HepG2 (cell line): ENCODE measurements around the gene ZSWIM6. TPM values are rescaled to one million over a fixed set of nuclear protein-coding genes. Genes with fewer than 3 reads are reported as not detected.

ENCODE experiments used
- ATAC-seq: fragments of 200-7000 bp; cut with Tn5 transposase; 3 replicates; pipeline ENCODE4 v1.9.1; 2020; ENCODE audit warnings: mild to moderate bottlenecking, moderate library complexity
- BruUV-seq: library from RNA; stranded (reverse); fragments of 400-500 nt; replicated peaks from 2 replicates; lab custom pipeline; 2021; lab: Mats Ljungman, UMichigan
- CTCF ChIA-PET: fragments of 300-600 bp; formaldehyde crosslinking; extraction: SDS; loops from one replicate; lab custom pipeline; 2021; ENCODE audit warnings: low total read pairs, inconsistent platforms, low intra/inter-chr PET ratio; lab: Yijun Ruan, JAX
- POLR2A ChIA-PET: fragments of 350-600 bp; sonication (Branson Sonifier 250); formaldehyde crosslinking; loops from one replicate; lab custom pipeline; 2020; ENCODE audit warnings: antibody characterized with exemption, inconsistent platforms; lab: Yijun Ruan, JAX
- DNase-seq: peaks from one replicate; pipeline ENCODE4 v3.0.0-alpha.2; 2015; ENCODE audit warnings: low spot score
- FAIRE-seq: peaks from 3 replicates; lab custom pipeline; 2011; peaks lifted over from hg19 to GRCh38; lab: Jason Lieb, UNC
- H2AFZ ChIP-seq: one replicate; pipeline ENCODE4 v1.6.1; 2011; ENCODE audit warnings: low read length, inconsistent platforms
- H3K27ac ChIP-seq: fragments of 300-600 bp; 3 replicates; pipeline ENCODE4 v1.8.0; 2011; ENCODE audit warnings: mixed run types, mild to moderate bottlenecking, mixed read lengths, low read length, inconsistent platforms; ENCODE audit not compliant: insufficient read depth; ENCODE audit errors: extremely low read length
- H3K27me3 ChIP-seq, 2 experiments: fragments of 200-600 bp in 1 of 2; 2 replicates in 1 of 2; 3 replicates in 1 of 2; pipeline versions ENCODE4 v1.6.0 to v1.8.0; 2011; ENCODE audit warnings: low read length in 2 of 2, mild to moderate bottlenecking in 2 of 2, moderate library complexity in 2 of 2, inconsistent platforms in 1 of 2; ENCODE audit not compliant: insufficient read depth in 2 of 2, control insufficient read depth in 1 of 2
- H3K36me3 ChIP-seq, 2 experiments: fragments of 200-600 bp in 1 of 2; replicated peaks in 1 of 2; 2 replicates in 1 of 2; 3 replicates in 1 of 2; pipeline versions ENCODE4 v1.5.1 to v1.8.0; 2011; ENCODE audit warnings: low read length in 2 of 2, inconsistent platforms in 1 of 2; ENCODE audit not compliant: insufficient read depth in 2 of 2, control insufficient read depth in 1 of 2
- H3K4me1 ChIP-seq: 2 replicates; pipeline ENCODE4 v1.5.1; 2012; ENCODE audit warnings: low read length, inconsistent platforms; ENCODE audit not compliant: insufficient read depth
- H3K4me2 ChIP-seq: 2 replicates; pipeline ENCODE4 v1.6.0; 2011; ENCODE audit warnings: low read depth, low read length, inconsistent platforms
- H3K4me3 ChIP-seq, 3 experiments: fragments of 200-600 bp in 1 of 3; sonication (generic), shearing (Covaris generic) in 1 of 3; replicated peaks in 1 of 3; 2 replicates each; pipeline ENCODE4 v1.5.1; 2011 to 2016; ENCODE audit warnings: low read length in 3 of 3, inconsistent platforms in 2 of 3, low read depth in 2 of 3, mild to moderate bottlenecking in 2 of 3, control low read depth in 1 of 3, mixed read lengths in 1 of 3; ENCODE audit not compliant: insufficient read depth in 1 of 3
- H3K79me2 ChIP-seq: one replicate; pipeline ENCODE4 v1.6.1; 2011; ENCODE audit warnings: low read length, inconsistent platforms; ENCODE audit not compliant: insufficient read depth
- H3K9ac ChIP-seq: 2 replicates; pipeline ENCODE4 v1.6.0; 2011; ENCODE audit warnings: mild to moderate bottlenecking, low read depth, low read length, inconsistent platforms; ENCODE audit not compliant: insufficient read depth
- H3K9me3 ChIP-seq: 2 replicates; pipeline ENCODE4 v1.5.1; 2012; ENCODE audit warnings: mild to moderate bottlenecking, low read length
- H4K20me1 ChIP-seq: 2 replicates; pipeline ENCODE4 v1.6.0; 2011; ENCODE audit warnings: inconsistent platforms, mild to moderate bottlenecking, low read length, moderate library complexity; ENCODE audit not compliant: insufficient read depth
- AHDC1 ChIP-seq: sonication (generic); formaldehyde crosslinking; IDR thresholded peaks from 2 replicates; pipeline ENCODE4 v1.5.1; 2020; ENCODE audit warnings: mild to moderate bottlenecking, missing genetic modification reagents, borderline replicate concordance
- ARNTL ChIP-seq: sonication (generic); formaldehyde crosslinking; IDR thresholded peaks from 2 replicates; pipeline ENCODE4 v1.4.0; 2020; ENCODE audit warnings: mild to moderate bottlenecking, missing genetic modification reagents
- EZH2 ChIP-seq: conservative IDR thresholded peaks from 2 replicates; pipeline ENCODE4 v1.6.1; 2012; ENCODE audit warnings: mild to moderate bottlenecking, low read depth, low read length, moderate library complexity
- HMGA1 ChIP-seq: sonication (generic); formaldehyde crosslinking; conservative IDR thresholded peaks from 2 replicates; pipeline ENCODE4 v1.4.0; 2020; ENCODE audit warnings: missing genetic modification reagents
- MAFF ChIP-seq: IDR thresholded peaks from 2 replicates; pipeline ENCODE4 v1.6.1; 2011; ENCODE audit warnings: low read depth, low read length, improper control_type of control experiment
- POLR2AphosphoS2 ChIP-seq: IDR thresholded peaks from 2 replicates; pipeline ENCODE4 v1.6.1; 2011; ENCODE audit warnings: low read depth, low read length, improper control_type of control experiment
- PPARG ChIP-seq: conservative IDR thresholded peaks from 2 replicates; pipeline ENCODE4 v1.6.1; 2016; ENCODE audit warnings: missing biosample characterization, missing genetic modification reagents
- THAP11 ChIP-seq: IDR thresholded peaks from 2 replicates; pipeline ENCODE4 v1.6.1; 2016; ENCODE audit warnings: missing biosample characterization, missing genetic modification reagents
- TP53 ChIP-seq: sonication (generic); formaldehyde crosslinking; conservative IDR thresholded peaks from 2 replicates; pipeline ENCODE4 v1.4.0; 2020; ENCODE audit warnings: missing genetic modification reagents
- ZNF557 ChIP-seq: sonication (generic); formaldehyde crosslinking; IDR thresholded peaks from 2 replicates; pipeline ENCODE4 v1.4.0; 2020; ENCODE audit warnings: missing genetic modification reagents
- ZNF720 ChIP-seq: sonication (generic); formaldehyde crosslinking; IDR thresholded peaks from 2 replicates; pipeline ENCODE4 v1.4.0; 2020; ENCODE audit warnings: missing genetic modification reagents
- WGBS: methylation state at CpG from one replicate; pipeline ENCODE4 v1.1.6; 2017; ENCODE audit warnings: low lambda C conversion rate; 5-methylcytosine and 5-hydroxymethylcytosine counted together
- in situ Hi-C: cut with HindIII; loops from 2 replicates; pipeline ENCODE4 v1.10.0; 2017; ENCODE audit warnings: low pct_unique_long_range_greater_than_20kb; ENCODE audit not compliant: extremely low pct_ligation_motif_present
- intact Hi-C: fragments of 100-400 bp; cut with micrococcal nuclease; formaldehyde crosslinking; loops from one replicate; pipeline ENCODE4 v1.10.0; 2022; ENCODE audit not compliant: unreplicated experiment
- polyA plus RNA-seq, 8 experiments: library from polyadenylated mRNA; depleted of rRNA in 3 of 8; stranded (reverse) in 7 of 8; unstranded in 1 of 8; fragments of >200 nt; fragmentation: Illumina TruSeq in 4 of 8; extraction: Trizol in 4 of 8; gene quantifications; 2 replicates each; pipeline versions ENCODE4 v1.2.1 to v1.2.3, GENCODE V29; 2011 to 2016; ENCODE audit warnings: low read depth in 4 of 8, missing spikeins in 1 of 8, mixed read lengths in 1 of 8; ENCODE audit not compliant: insufficient read depth in 1 of 8
- total RNA-seq, 5 experiments: library from RNA; depleted of rRNA; stranded (reverse); fragments of >200 nt; fragmentation: Illumina TruSeq; extraction: Trizol; gene quantifications; 2 replicates each; pipeline ENCODE4 v1.2.3, GENCODE V29; 2016; ENCODE audit warnings: low read depth in 1 of 5
- TF ChIP-seq, protein P1 (sequence below): sonication (generic); formaldehyde crosslinking; IDR thresholded peaks from 2 replicates; pipeline ENCODE4 v1.9.0; 2021; ENCODE audit warnings: missing genetic modification reagents, mild to moderate bottlenecking, borderline replicate concordance
- TF ChIP-seq, protein P2 (sequence below): sonication (generic); formaldehyde crosslinking; IDR thresholded peaks from 2 replicates; pipeline ENCODE4 v1.9.0; 2021; ENCODE audit warnings: missing genetic modification reagents, borderline replicate concordance

Gene ZSWIM6
- total and polyA plus RNA-seq, 2 of the 13 experiments (the other 11 are each of a cell fraction or from before 2014, with no cell fraction given) = 0.82 to 1.9 TPM

GRCh38 chr5:61307191-61307590 lies 24.9 kb upstream of the ZSWIM6 start:
- no TSS peak for BruUV-seq
- Histone ChIP-seq H4K20me1 (no peaks in the 10 kb centered on the region), H3K9ac (no peak overlapping the region), H3K4me1 (peaks cover 34% of the 10 kb centered on the region), H3K36me3 (no peaks in the 10 kb centered on the region), H3K9me3 (no peaks in the 10 kb centered on the region), H3K4me3 (no peak overlapping the region), H3K27me3 (no peaks in the 10 kb centered on the region), H3K79me2 (no peaks in the 10 kb centered on the region), H2AFZ (no peak overlapping the region), H3K4me2 (no peak overlapping the region), H3K27ac (no peak overlapping the region)
- FAIRE-seq (no peak), ATAC-seq (no peak), DNase-seq (no peak)
- no peak for TF ChIP-seq ZNF720 (CRISPR knock-in tag)
- no peak for TF ChIP-seq EZH2
- no peak for TF ChIP-seq TP53
- no peak for TF ChIP-seq POLR2AphosphoS2
- no peak for TF ChIP-seq ZNF557 (CRISPR knock-in tag)
- no peak for TF ChIP-seq AHDC1 (CRISPR knock-in tag)
- no peak for TF ChIP-seq MAFF
- TF ChIP-seq ARNTL = no peak
- TF ChIP-seq THAP11 (CRISPR knock-in tag) = no peak
- TF ChIP-seq, protein P1, sequence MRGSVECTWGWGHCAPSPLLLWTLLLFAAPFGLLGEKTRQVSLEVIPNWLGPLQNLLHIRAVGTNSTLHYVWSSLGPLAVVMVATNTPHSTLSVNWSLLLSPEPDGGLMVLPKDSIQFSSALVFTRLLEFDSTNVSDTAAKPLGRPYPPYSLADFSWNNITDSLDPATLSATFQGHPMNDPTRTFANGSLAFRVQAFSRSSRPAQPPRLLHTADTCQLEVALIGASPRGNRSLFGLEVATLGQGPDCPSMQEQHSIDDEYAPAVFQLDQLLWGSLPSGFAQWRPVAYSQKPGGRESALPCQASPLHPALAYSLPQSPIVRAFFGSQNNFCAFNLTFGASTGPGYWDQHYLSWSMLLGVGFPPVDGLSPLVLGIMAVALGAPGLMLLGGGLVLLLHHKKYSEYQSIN (CRISPR knock-in tag) = no peak
- no peak for TF ChIP-seq PPARG
- TF ChIP-seq, protein P2, sequence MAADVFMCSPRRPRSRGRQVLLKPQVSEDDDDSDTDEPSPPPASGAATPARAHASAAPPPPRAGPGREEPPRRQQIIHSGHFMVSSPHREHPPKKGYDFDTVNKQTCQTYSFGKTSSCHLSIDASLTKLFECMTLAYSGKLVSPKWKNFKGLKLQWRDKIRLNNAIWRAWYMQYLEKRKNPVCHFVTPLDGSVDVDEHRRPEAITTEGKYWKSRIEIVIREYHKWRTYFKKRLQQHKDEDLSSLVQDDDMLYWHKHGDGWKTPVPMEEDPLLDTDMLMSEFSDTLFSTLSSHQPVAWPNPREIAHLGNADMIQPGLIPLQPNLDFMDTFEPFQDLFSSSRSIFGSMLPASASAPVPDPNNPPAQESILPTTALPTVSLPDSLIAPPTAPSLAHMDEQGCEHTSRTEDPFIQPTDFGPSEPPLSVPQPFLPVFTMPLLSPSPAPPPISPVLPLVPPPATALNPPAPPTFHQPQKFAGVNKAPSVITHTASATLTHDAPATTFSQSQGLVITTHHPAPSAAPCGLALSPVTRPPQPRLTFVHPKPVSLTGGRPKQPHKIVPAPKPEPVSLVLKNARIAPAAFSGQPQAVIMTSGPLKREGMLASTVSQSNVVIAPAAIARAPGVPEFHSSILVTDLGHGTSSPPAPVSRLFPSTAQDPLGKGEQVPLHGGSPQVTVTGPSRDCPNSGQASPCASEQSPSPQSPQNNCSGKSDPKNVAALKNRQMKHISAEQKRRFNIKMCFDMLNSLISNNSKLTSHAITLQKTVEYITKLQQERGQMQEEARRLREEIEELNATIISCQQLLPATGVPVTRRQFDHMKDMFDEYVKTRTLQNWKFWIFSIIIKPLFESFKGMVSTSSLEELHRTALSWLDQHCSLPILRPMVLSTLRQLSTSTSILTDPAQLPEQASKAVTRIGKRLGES (CRISPR knock-in tag) = no peak
- TF ChIP-seq HMGA1 (CRISPR knock-in tag) = no peak
- WGBS = 7% methylated on average over 3 of the region's 3 CpGs
- ChIA-PET CTCF (no interaction called here), POLR2A (no interaction called here)
- in situ Hi-C loops (no loop called here), intact Hi-C loops (no loop called here)
